Ovary (tissue), 3 donors: Measurements from ENCODE around the gene WNK2.

Source experiments
- CTCF ChIP-seq, 3 donors: fragments of 450-650 bp in 2 of 3; fragments of 200-600 bp in 1 of 3; IDR thresholded peaks; one replicate each; pipeline versions ENCODE4 v1.5.1 to v1.8.0; 2016 to 2022; ENCODE audit warnings: antibody characterized with exemption in 3 of 3, mild to moderate bottlenecking in 1 of 3
- EP300 ChIP-seq: sonication (generic); formaldehyde crosslinking; IDR thresholded peaks from one replicate; pipeline ENCODE4 v1.6.1; 2017; ENCODE audit warnings: antibody characterized with exemption
- POLR2A ChIP-seq: fragments of 450-650 bp; IDR thresholded peaks from one replicate; pipeline ENCODE4 v1.6.1; 2017; ENCODE audit warnings: antibody characterized with exemption, mild to moderate bottlenecking, moderate library complexity
- donor health status: DM: no; HTN: no; CAD: no.

GRCh38 chr9:93247099-93247865 lies 63.3 kb downstream of the WNK2 start:
- TF ChIP-seq CTCF (IDR thresholded peaks at IDR 0.05) (no peak), POLR2A (no peak), EP300 (no peak)
